HG03521 (cell line): Measurements from ENCODE around the gene LDB2.
"Not testable (repeated sequence)": the region's sequence is repeated elsewhere in the genome, so short reads cannot be mapped to it uniquely, and the experiment has no call there.

ENCODE experiments used
- ATAC-seq: cut with Tn5 transposase; IDR thresholded peaks from one replicate; pipeline ENCODE4 v1.9.1; 2021; ENCODE audit warnings: mild to moderate bottlenecking, moderate library complexity; ENCODE audit not compliant: unreplicated experiment

Gene LDB2

DNA sequence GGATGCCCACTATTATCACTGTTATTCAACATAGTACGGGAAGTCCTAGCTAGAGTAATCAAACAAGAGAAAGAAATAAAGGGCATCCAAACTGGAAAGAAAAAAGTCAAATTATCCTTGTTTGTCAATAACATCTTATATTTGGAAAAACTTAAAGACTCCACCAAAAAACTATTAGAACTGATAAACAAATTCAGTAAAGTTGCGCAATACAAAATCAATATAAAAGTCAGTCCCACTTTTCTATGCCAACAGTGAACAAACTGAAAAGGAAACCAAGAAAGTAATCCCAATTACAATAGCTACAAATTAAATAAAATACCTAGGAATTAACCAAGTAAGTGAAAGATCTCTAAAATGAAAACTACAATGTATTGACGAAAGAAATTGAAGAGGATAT is 321.3 kb downstream of the LDB2 start:
- ATAC-seq, result no peak

DNA sequence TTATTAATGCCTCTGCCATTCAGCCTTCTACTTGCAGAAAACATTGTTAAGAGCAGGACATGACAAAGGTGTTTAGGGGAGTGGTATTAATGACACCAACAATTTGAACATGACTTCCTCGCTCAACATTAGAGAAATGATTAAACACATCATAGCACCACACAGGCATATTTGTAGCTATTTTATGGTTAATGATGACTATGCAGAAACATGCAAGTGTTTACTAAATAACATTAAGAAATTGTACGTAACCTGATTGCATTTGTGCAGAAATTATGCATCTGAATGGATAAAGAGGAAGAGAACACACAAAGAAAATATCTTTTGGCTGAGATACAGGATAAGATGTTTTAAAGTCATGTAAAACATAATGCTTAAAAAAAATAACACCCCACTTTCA is 323.5 kb downstream of the LDB2 start:
- no peak for ATAC-seq

DNA sequence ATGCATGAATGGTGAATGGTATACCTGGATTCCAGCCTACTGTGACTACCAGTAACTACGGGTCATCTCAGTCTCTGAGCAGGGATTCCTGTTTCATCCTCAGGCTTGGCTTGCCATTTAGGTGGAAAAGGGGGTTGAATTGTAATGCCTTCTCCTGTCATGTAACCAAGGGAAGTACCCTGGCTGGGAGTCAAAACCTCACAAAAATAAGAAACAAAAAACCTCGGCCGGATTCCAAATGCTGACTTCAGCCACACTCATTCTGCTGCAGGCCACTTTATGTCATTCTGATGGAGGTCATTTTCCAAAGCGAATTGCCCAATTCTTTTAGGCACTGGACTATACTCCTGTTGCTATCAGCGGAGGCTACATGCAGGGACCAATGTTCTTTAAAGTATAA is 324.7 kb downstream of the LDB2 start:
- ATAC-seq, result no peak

DNA sequence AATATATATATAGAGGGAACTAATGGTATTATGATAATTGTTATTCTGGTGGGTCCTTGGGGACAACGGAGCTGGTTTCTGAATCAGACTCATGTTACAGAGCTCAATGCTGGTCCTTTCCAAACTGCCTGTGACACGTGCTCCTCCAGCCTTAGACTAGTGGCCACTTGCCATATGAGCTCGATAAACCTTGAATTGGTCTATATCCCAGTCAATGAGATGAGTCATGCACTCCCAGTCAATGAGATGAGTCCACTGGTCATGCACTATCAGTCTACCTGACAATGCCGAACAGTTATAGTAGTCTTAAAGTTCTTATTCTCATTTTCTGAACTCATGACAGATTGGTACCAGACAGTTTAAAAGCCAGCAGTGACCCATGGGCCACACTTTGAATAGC is 325.2 kb downstream of the LDB2 start:
- ATAC-seq, result no peak

DNA sequence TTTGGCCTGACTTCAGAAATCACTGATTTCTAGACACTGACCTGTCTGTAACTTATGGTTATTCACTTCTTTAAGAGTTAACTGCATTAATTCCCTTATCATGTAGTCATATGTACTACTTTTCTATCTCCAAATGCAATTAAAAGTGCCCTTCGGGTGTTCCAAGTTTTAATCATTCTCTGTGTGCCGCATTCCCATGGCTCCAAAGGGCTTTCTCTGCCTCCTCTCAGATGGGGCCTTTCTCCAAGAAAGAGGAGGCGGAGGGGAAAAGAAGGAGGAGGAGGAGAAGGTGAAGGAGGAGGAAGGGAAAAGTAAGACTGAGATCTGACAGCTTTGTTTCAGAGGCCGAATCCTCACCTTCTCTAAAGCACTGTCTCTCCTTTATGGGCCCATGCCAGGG is 325.8 kb downstream of the LDB2 start:
- no peak for ATAC-seq

DNA sequence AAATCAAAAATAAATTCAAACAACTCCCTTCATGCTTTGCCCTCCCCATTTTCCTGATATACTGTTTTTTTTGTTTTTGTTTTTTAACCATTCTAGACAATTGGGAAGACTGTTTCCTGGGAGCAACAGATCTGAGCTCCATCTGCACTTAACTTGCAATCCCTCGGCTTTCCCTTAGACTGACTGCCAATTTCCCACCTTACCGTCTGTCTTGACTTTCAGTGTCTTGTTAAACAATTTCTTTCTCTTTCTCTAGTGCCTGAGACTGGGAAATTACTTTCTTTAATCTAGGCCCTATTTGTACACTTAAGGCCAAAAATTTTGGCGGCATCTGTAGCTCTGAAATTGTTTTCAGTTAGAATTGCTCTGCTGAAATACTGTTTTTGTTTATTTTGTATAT is 326.3 kb downstream of the LDB2 start:
- ATAC-seq, result no peak

DNA sequence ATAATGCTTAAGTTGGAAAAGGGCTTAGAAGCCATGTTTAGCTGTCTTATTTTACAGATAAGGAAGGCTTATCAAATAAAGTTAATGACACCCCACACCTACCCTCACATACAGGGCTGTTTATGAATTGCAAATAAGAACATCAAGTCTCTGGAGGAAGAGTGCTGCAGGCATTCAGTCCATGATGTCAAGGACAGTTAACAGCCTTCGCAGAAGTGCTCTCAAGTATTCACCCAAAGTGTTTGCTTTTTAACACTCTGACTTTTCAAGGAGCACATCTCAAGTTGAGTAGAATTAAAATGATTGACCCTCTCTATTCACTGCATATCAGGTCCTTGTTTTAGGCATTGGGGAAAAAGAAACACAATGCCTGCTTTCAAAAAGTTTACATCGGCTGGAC is 328.7 kb downstream of the LDB2 start:
- no peak for ATAC-seq

DNA sequence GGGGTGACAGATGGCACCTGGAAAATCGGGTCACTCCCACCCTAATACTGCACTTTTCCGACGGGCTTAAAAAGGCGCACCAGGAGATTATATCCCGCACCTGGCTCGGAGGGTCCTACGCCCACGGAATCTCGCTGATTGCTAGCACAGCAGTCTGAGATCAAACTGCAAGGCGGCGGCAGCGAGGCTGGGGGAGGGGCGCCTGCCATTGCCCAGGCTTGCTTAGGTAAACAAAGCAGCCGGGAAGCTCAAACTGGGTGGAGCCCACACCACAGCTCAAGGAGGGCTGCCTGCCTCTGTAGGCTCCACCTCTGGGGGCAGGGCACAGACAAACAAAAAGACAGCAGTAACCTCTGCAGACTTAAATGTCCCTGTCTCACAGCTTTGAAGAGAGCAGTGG is 341.1 kb downstream of the LDB2 start:
- not testable (repeated sequence) for ATAC-seq

DNA sequence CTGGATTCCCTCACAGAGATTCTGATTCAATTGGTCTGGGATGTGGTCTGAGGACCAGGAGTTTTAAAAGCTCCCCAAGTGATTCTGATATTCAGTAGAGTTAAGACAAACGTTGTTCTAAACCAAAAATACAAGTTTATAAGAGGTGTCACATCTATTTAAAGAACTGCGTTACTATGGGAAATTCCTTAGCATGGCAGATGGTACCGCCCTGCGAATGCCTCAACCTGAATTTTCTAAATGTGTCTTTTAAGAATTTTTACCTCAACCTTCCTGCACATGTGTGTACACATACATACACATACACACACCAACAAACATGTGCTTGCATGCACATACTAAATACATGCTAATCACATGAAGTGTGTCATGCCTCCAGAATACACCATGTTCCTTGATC is 343.3 kb downstream of the LDB2 start:
- no peak for ATAC-seq

DNA sequence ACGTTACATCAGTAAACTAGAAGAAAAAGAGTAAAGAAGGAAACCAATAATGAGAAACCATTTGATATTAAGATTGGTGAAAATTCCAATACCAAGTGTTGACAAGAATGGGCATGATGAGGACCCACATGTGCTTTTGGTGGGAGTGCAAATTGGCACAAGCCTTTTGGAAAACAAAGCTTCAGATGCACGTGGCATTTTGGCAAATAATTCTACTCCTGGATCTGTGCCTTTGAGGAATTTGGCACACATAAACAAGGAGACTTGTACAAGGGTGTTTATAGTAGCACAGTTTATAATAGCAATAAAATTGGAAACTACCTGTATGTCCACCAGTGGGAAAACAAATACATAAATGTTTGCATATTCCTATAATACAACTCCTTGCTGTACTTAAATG is 347.9 kb downstream of the LDB2 start:
- ATAC-seq, result no peak

DNA sequence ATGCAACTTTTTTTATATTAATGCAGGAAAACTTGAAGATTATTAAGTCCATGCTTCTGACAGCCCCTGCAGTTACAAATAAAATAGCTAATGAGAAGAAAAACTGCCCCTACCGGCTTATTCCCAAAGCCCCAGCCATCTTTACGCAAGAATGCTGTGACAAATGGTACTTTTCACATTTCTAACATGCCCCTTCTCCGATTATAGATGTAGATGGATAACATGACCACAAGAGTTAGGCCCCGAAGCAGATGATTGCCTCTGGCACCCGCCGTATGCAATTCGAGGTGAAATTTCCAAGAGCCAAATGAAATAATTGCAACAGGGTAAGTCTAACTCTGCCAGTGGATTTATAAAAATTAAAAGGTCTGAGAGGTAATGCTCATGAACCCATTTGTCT is 352.8 kb downstream of the LDB2 start:
- no peak for ATAC-seq

DNA sequence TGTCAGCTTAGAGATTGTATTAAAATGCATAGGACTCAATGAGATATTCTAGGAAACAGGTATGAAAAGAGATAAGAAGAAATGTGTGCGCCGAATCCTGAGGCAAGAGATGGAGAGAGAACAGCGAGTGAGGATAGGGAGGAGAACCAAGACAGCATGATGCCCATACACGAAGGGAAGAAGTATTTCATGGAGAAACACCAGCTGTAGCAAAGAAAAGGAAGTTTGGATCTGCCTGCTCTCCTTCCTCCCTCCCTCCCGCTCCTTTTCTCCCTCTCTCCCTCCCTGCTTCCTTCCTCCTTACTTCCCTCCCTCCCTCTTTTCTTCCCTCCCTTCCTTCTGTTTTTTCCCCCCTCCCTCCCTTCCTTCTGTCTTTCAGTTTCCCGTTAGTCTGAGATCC is 353.6 kb downstream of the LDB2 start:
- ATAC-seq, result no peak

DNA sequence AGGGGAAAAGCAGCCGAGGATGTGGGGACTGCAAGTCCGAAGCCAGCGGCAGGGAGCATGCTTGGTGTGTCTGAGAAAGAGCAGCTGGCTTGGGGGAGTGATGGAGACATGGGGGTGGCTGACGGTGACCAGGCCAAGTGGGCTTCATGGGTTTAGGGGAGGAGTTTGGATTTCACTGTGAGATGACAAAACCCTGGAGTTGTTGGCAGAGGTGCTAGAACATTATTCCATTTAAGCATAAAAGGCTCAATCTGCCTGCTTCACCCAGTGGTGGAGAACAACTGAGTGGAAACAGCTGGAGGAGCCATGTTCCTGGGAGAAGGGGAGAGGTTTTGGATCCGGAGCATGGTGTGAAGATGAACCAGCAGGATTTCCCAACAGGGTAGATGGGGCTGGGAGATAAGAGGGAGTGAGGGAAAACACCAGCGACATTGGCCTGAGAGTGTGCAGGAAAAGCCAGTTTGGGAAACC is 354.2 kb downstream of the LDB2 start:
- no peak for ATAC-seq

DNA sequence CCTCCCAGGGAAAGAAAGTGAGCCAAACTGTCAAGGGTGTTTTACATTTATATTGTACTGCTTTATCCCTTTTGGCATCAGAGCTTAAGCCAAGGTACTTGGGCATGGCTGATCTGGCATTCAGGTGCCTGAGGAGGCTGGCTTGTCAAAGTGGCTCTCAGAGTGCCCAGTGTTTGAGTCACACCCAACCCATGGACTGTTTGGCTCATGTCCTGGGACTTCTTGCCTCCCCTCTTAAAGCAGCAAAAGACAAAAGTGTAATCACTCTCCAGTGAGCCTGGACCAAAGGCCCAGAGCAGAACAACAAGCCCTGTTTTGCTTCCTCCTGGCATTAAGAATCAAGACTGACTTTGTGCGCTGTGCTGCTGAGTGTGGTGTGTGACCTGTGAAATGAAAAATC is 360.5 kb downstream of the LDB2 start:
- no peak for ATAC-seq

DNA sequence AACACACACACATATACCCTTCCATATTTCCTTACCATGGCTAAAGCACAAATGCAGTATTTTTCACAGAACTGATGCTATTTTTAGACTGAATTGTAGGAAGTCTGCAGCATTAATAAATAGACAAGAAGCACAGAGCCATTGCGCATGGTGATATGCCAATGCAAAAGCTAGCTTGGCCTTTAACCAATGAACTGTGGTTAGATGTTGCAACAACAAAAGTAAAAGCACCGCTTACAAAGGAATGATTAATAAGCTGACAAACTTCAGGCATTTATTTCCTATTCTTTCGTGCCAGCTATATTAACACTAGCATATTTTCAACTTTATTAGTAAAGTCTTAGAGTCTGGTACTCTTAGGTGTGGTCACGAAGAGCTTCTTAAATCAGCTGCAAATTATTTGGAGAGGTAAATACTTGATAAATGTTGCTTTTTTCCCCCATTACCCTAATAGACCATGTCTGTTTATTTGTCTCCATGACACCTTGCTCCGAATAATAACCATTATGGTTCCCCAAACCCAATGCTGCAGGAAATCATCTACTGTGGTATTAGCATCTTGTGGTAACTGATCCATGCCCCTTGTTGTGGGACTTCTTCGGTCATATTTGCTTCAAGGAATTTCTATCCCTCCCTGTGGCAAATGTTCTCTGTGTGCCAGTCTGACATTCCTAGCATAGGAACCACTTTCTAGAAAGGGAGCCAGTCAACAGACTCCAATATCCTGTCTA is 366.0 kb downstream of the LDB2 start:
- ATAC-seq, result no peak

DNA sequence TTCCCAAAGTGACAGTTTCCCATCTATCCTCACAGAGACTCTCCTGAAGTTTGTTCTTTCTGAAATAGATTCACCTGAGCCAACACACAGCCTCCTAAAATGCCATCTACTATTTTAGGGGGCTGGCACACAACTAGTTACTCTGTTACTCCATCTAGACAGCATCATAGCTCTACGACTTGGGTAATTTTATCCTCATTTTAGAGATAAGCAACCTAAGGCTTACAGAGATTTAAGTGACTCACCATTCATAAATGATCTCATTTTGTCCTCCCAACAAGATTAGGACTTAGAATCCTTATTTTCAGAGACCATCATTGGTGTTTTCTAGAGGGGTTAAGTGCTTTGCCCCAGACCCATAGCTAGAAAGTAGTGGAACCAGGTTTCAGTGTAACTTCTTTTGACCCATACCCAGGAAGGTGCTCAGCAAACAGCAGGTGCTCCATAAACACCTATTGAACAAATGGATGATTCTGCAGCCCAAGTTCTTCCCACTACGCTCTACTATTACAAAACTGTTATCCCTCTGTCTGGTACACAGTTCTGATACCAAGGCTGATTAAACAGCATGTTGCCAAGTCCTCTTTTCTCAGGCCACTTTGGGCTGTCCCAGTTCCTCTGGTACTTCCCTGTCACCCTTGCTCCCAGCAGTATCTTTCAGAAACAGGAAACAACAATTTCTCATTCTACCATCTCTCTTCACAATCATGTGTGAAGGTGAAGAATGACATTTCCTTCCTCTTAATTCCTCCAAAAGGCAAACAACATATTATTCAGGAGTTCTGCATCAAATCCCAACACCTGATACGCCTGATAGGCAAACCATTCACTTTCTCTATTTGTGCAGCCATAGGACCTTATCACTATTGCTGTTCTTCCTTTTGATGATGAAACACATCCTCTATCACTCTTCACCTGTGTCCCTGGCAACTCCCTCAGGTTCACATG is 367.5 kb downstream of the LDB2 start:
- ATAC-seq, result no peak

DNA sequence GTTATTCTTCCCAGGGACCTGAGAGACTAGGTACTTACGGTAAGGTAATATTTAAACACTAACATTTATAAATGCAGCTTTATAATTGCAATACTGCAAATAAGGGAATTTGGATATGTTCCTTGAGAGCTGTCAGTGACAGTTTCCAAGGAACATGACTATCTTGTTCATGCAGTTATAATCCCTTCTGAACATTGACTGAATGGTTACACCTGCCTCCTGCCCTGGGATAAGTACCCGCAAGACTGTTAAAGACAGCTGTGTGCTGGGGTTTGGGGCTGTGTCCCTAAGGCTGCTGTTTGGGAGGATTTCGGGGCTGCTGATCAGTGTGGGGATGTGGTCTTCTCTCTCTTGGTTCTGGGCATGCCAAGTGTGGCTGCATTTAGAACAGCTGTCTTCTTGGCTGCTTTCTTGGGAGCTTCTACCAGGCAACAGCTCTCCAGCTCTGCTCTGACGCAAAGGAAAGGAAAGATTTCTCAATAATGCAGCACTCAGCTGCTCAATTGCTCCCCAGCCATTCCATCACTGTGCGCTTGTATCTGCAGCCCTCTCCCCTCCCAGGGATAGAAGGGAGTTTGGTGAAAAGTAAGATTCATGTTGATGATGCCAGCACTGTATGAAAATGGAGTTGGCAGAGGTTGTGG is 373.4 kb downstream of the LDB2 start:
- ATAC-seq, result no peak

DNA sequence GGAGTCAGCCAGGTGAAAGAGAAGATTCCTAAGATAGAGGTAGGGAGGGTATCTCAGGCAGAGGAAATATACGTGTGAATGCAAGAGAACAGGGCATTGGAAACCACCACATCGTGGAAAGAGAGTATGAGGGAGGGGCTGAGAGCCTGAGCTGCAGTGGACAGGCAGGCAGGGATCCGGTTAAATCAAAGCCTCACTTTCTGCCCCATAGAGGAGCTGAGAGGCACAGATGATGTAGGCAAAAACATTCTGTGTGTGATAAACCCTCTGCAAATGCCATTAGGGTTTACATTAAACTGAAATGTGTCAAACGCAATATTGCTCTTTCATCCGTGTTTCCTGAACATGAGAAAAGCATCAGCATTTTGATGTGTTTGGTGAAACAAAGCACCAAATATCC is 374.0 kb downstream of the LDB2 start:
- ATAC-seq, result no peak

DNA sequence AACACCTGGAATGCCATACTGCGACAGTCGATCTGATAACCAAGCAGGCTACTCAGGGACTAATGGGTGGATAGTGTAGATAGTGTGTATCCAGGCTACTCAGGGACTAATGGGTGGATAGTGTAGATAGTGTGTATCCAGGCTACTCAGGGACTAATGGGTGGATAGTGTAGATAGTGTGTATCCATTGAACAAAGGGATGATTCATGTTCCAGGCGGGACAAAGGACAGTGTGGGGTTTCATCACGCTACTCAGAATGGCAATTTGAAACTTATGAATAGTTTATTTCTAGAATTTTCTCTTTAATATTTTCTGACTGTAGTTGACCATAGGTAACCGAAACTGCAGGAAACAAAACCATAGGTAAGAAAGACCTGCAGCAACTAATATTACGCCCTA is 374.9 kb downstream of the LDB2 start:
- ATAC-seq, result not testable (repeated sequence)

DNA sequence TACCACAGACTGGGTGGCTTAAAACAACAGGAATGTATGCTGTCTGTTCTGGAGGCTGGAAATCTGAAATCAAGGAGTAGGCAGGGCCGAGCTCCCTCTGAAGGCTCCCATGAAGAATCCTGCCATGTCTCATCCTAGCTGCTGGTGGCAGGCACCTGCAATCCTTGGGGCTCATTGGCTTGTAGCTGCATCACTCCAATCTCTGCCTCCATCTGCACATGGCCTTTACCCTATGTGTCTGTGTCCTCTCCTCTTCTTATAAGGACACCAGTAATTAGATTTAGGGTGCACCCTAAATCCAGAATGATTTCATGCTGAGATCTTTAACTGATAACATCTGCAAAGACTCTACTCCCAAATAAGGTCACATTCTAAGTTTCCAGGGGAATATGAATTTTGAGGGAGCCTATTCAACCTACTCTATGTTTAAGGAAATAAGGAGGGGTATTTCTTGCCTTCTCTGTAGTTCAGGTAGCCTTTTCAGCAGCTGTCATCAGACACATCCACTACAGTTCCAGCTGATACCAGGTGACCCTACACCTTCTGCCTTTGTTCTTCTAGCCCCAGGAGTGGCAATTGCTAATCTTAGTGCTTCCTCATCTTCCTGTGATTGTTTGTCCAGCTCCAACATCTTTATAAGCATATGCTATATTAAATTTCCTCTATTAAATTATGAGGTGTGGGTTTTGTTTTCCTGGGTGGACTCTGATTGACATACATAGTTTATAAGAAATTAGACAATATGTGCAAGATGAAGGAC is 377.1 kb downstream of the LDB2 start:
- ATAC-seq, result no peak
